Fibroblast of skin of scalp (primary cell): Measurements from ENCODE around the gene DLX5. TPM values are rescaled to one million over a fixed set of nuclear protein-coding genes. Genes with fewer than 3 reads are reported as not detected.
"Not testable (repeated sequence)": the region's sequence is repeated elsewhere in the genome, so short reads cannot be mapped to it uniquely, and the experiment has no call there.

ENCODE experiments used
- DNase-seq: peaks from one replicate; pipeline ENCODE4 v3.0.0-alpha.2; 2013
- polyA plus RNA-seq, 2 experiments: library from polyadenylated mRNA; unstranded; fragments of 120-200 nt; gene quantifications; one replicate each; pipeline ENCODE4 v1.2.1, GENCODE V29; 2013; ENCODE audit not compliant: insufficient read length in 2 of 2

Gene DLX5
- 0.07 TPM for polyA plus RNA-seq (2013, experiment 1 of 2; ENCODE audit: insufficient read length)
- polyA plus RNA-seq (2013, experiment 2 of 2; ENCODE audit: insufficient read length) = 0.33 TPM

DNA sequence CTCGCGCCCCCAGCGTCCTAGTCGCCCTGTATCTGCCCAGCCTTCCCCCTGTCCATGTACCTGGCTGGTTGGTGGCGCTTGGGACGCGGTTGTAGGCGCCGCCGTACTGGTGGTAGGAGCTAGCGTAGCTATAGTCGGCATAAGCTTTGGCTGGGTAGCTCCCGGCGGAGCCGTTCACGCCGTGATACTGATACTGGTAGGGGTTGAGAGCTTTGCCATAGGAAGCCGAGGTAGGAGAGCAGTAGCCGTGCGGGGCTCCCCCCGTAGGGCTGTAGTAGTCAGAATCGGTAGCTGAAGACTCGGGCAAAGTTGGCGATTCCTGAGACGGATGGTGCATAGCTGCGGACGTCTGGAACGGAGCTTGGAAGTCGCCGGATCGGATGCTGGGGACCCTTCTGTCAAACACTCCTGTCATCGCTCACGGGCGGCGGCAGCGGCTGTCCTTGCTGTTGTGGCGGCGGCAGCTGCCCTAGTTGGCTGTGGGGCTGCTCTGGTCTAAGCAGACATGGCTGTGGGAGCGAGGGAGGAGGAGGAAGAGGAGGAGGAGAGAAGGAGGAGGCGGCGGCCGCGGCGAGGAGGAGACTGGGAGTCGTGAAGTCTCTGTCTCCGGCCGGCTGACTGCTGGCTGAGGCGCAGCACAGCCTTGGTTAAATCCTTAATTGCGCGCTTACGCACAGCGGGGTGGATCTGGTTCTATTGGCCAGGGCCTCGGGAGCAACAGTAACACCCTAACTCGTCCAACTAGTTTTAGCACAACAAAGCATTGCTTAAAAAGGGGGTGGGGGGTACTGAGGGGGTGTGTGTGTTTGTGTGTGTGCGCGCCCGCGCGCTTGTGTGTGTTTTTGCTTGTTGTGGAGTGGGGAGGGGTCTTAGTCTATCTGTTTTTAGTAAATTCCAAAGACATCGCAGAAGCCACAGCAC, at the start of gene DLX5:
TSS of gene DLX5 (minus strand) at position 623 of the 921 bp plus-strand sequence. CDS start at position 415, 208 bp downstream.
- peak; percentile 35 for DNase-seq

DNA sequence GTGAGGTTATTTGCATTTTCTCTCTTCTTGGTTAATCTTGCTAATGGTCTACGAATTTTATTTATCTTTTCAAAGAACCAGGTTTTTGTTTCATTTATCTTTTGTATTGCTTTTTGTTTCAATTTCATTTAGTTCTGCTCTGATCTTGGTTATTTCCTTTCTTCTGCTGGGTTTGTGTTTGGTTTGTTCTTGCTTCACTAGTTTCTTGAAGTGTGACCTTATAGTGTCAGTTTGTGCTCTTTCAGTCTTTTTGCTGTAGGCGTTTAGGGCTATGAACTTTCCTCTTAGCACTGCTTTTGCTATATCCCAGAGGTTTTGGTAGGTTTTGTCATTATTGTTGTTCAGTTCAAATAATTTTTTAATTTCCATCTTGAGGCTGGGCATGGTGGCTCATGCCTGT, 47.4 kb upstream of the DLX5 start:
- not testable (repeated sequence) for DNase-seq

GRCh38 chr7:97064972-97065587, 40.4 kb upstream of the DLX5 start:
- DNase-seq = peak; percentile 53

GRCh38 chr7:97064020-97064419, 39.4 kb upstream of the DLX5 start:
- no peak for DNase-seq

DNA sequence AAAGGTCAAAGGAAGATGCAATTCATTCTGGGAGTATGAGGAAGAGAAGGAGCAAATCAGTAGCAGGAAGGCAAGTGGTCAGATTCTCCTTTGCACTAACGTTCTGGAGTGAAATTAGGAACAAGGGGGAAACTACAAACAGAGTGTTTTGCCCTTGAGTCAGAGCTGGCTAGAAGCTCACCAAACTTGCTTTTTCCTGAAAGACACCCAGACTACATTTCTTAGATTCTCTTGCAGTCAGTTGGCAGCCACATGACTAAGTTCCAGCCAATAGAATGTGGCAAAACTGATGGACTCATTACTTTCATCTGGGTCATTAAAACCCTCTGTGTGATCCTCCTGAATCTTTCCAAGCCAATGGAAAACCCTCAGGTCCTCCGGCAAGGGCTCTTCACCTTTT, 18.6 kb upstream of the DLX5 start:
- DNase-seq = no peak

- no peak for DNase-seq
Observed at GRCh38 chr7:97039374-97040065, 14.9 kb upstream of the DLX5 start.

DNA sequence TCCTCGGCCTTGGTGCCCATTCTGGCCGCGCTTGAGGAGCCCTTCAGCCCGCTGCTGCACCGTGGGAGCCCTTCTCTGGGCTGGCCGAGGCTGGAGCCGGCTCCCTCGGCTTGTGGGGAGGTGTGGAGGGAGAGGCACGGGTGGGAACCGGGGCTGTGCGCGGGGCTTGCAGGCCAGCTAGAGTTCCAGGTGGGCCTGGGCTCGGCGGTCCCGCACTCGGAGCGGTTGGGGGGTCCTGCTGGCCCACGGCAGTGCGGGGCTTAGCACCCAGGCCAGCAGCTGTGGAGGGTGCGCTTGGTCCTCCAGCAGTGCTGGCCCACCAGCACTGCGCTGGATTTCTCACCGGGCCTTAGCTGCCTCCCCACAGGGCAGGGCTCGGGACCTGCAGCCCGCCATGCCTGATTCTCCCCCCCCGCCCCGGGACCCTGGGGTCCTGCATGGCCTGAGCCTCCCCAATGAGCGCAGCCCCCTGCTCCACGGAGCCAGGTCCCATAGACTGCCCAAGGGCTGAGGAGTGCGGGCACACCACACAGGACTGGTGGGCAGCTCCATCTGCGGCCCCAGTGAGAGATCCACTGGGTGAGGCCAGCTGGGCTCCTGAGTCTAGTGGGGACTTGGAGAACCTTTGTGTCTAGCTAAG, 9.7 kb upstream of the DLX5 start:
- not testable (repeated sequence) for DNase-seq

DNA sequence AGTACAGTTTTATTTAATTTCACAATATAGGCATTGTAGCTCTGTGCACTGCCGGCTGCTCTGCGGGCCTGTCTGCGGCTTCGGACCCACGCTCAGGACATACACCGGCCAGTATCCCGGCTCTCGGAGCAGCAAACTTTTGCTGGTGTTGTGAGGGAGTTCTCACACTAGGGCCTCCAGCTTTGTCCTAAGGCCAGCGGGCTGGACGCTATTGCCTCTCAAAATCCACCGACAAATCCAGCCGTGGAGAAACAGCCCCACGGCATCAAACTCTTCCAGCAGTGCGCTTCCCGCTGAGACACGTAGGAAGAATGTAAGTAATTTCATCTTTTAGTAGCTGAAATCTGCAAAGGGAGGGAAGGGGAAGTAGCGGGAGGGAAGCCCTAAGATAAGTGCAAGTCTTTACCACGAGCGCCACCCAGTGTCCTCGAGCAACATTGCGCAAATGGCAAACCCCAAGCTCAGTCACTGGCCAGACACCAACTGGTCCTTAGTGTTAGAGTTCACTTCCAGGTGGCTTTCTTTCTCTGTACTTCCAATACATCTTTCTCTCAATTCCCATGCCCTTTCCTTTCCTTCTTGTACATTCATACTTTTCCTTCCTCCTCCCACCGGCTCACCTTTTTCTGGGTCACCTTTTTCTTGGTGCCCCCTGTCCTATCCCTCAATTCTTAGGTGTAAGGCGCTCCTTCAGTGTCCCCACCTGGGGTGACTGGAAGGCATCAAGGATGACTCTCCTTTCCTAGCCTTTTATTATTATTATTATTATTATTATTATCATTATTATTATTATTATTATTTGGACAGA, 3.0 kb upstream of the DLX5 start:
- DNase-seq = peak; percentile 86

GRCh38 chr7:97026715-97027426, 2.2 kb upstream of the DLX5 start:
- no peak for DNase-seq

GRCh38 chr7:97025983-97026714, 1.5 kb upstream of the DLX5 start:
- no peak for DNase-seq

DNA sequence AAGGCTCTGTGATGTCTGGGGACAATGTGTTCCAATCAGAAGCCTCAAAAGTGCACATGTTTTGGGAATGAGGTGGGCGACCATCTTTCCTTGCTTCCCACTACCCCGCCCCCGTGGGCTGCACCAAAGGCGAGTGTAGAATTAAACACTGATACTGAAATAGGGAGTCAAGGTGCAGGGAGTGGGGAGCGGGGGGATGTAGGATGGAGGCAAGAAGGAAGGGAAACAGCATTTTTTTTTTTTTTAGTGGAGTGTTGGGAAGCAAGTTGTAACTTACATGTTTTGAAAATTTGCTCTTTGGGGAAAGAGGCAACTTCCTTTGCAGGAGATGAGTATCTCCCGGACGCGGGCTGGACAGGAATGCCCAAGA, 484 bp upstream of the DLX5 start:
- DNase-seq = no peak

GRCh38 chr7:97022491-97023306, 1.9 kb downstream of the DLX5 start:
- DNase-seq = no peak

GRCh38 chr7:97021747-97022490, 2.7 kb downstream of the DLX5 start:
- DNase-seq = no peak

- no peak for DNase-seq
Observed at GRCh38 chr7:97020996-97021746, 3.5 kb downstream of the DLX5 start.

- DNase-seq = no peak
Observed at GRCh38 chr7:97020601-97020995, 4.0 kb downstream of the DLX5 start.

- no peak for DNase-seq
Observed at GRCh38 chr7:97019710-97020225, 4.9 kb downstream of the DLX5 start.

GRCh38 chr7:97018791-97019531, 5.7 kb downstream of the DLX5 start:
- no peak for DNase-seq
